ENCODE results near the gene CELSR2. TPM values are rescaled to one million over a fixed set of nuclear protein-coding genes. Genes with fewer than 3 reads are reported as not detected.

The CELSR2 gene
- total and polyA plus RNA-seq, 2 of the 8 experiments (the other 6 are each of a cell fraction or from before 2014, with no cell fraction given), result 12.0 to 27.7 TPM

DNA sequence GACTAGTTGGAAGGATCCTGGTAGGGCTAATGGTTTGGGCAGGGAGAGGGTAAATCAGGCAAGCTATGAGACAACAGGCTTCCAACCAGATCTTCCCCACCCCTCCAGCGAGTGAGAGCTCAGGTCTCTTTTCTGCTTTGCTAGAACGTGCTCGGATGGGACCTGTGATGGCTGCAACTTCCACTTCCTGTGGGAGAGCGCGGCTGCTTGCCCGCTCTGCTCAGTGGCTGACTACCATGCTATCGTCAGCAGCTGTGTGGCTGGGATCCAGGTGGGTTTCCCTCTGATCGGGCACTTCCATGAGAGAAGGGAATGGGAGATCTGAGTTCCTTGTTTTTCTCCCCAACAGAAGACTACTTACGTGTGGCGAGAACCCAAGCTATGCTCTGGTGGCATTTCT, 49.6 kb upstream of the CELSR2 start:
- Histone ChIP-seq H2BK15ac (ENCODE audit: low read length) (0 out of 2 replicates have a peak overlapping the region, but pooled peaks have one; percentile 81), H3K9me3 (ENCODE audit: insufficient read depth in 2 of 2, low read depth in 1 of 2, low read length in 1 of 2) (no peaks in the 10 kb centered on the region), H3K23ac (ENCODE audit: insufficient read length) (no peak overlapping the region), H3K9ac (replicated peaks in 1 of 4; ENCODE audit: extremely low read depth in 1 of 4, low read depth in 3 of 4, low read length in 3 of 4) (no peak overlapping the region), H4K91ac (replicated peaks; ENCODE audit: insufficient read length, low read length) (no peak overlapping the region), H3K4ac (replicated peaks; ENCODE audit: insufficient read length, low read depth, low read length) (no peak overlapping the region), H2AK5ac (ENCODE audit: low read depth, low read length) (no peak overlapping the region), H3K79me1 (ENCODE audit: low read depth, low read length) (no peaks in the 10 kb centered on the region), H2BK120ac (replicated peaks; ENCODE audit: low read depth, low read length) (no peak overlapping the region), H3K56ac (replicated peaks; ENCODE audit: insufficient read length, low read depth, low read length) (no peak overlapping the region), H2BK20ac (ENCODE audit: low read length) (no peak overlapping the region), H3K4me3 (ENCODE audit: extremely low read depth in 1 of 4, insufficient read depth in 2 of 4, low read depth in 3 of 4, low read length in 4 of 4) (no peak overlapping the region), H4K20me1 (replicated peaks in 1 of 2; ENCODE audit: control insufficient read depth in 1 of 2, insufficient read depth in 2 of 2, low read length in 2 of 2) (no peaks in the 10 kb centered on the region), H3K27ac (ENCODE audit: low read depth, low read length) (no peak overlapping the region), H3K27me3 (replicated peaks in 1 of 4; ENCODE audit: control insufficient read depth in 3 of 4, extremely low read depth in 1 of 4, insufficient read depth in 3 of 4, low read length in 3 of 4) (no peaks in the 10 kb centered on the region), H4K5ac (ENCODE audit: insufficient read length, low read depth, low read length) (no peak overlapping the region), H3K79me2 (ENCODE audit: control insufficient read depth in 1 of 2, insufficient read depth in 2 of 2, low read length in 2 of 2) (no peaks in the 10 kb centered on the region), H3K4me2 (ENCODE audit: insufficient read depth in 1 of 2, low read depth in 2 of 2, low read length in 2 of 2) (no peak overlapping the region), H2AFZ (ENCODE audit: low read length) (no peak overlapping the region), H3K18ac (ENCODE audit: extremely low read depth, low read length) (no peak overlapping the region), H3K14ac (ENCODE audit: insufficient read length) (no peak overlapping the region), H3K23me2 (ENCODE audit: low read depth, low read length) (no peaks in the 10 kb centered on the region), H3K36me3 (ENCODE audit: control insufficient read depth in 2 of 4, insufficient read depth in 4 of 4, low read length in 3 of 4) (no peaks in the 10 kb centered on the region), H2BK5ac (ENCODE audit: low read depth, low read length) (no peak overlapping the region), H4K8ac (ENCODE audit: extremely low read depth, insufficient read depth, low read length) (no peak overlapping the region), H3K4me1 (replicated peaks in 1 of 4; ENCODE audit: control insufficient read depth in 3 of 4, insufficient read depth in 4 of 4, low read length in 3 of 4) (peaks cover 0 to 4% (median 1%) of the 10 kb centered on the region in 4 experiments; a peak in 1 of 7 replicates), H2BK12ac (ENCODE audit: low read depth, low read length) (no peak overlapping the region)
- 80% methylated on average over 10 of the region's 10 CpGs; no CpG with 5 or more reads in 1 of the 2 experiments for WGBS, 2 experiments (ENCODE audit: extremely low coverage in 1 of 2, insufficient coverage in 1 of 2, insufficient read length in 1 of 2, insufficient replicate concordance in 2 of 2, low coverage in 1 of 2, low lambda C conversion rate in 2 of 2, missing lambda C conversion rate in 1 of 2)
- POLR2A ChIA-PET (ENCODE audit: partially characterized antibody), result interaction anchor here (1.0 to 3.2 kb wide), 5 partner anchors 15 to 64 kb away, joined by 3 to 18 read pairs (median 5); partner anchors contain the start of gene SARS1
- CTCF ChIA-PET (ENCODE audit: partially characterized antibody), result interaction anchor here (1.1 to 32.0 kb wide), 8 partner anchors 8 to 111 kb away, joined by 3 to 651 read pairs (median 24); partner anchors contain the start of genes CELSR2 and SARS1
- FAIRE-seq, result no peak
- DNase-seq (ENCODE audit: low read depth in 1 of 2, low spot score in 2 of 2), result no peak
- TF ChIP-seq SRF (IDR thresholded peaks at IDR 0.05; ENCODE audit: low read depth, low read length) (no peak), TAF7 (optimal IDR thresholded peaks at IDR 0.05; ENCODE audit: borderline replicate concordance, low read depth, low read length) (no peak), TEAD4 (IDR thresholded peaks at IDR 0.05; ENCODE audit: low read depth, low read length) (no peak)

Measured in H1 (cell line).